GM21717 (cell line): Measurements from ENCODE around the gene EXOC7.
"Not testable (repeated sequence)": the region's sequence is repeated elsewhere in the genome, so short reads cannot be mapped to it uniquely, and the experiment has no call there.

Experiments used
- ATAC-seq: cut with Tn5 transposase; IDR thresholded peaks from one replicate; pipeline ENCODE4 v1.9.1; 2021; ENCODE audit warnings: mild to moderate bottlenecking, moderate library complexity; ENCODE audit not compliant: unreplicated experiment

The EXOC7 gene

DNA sequence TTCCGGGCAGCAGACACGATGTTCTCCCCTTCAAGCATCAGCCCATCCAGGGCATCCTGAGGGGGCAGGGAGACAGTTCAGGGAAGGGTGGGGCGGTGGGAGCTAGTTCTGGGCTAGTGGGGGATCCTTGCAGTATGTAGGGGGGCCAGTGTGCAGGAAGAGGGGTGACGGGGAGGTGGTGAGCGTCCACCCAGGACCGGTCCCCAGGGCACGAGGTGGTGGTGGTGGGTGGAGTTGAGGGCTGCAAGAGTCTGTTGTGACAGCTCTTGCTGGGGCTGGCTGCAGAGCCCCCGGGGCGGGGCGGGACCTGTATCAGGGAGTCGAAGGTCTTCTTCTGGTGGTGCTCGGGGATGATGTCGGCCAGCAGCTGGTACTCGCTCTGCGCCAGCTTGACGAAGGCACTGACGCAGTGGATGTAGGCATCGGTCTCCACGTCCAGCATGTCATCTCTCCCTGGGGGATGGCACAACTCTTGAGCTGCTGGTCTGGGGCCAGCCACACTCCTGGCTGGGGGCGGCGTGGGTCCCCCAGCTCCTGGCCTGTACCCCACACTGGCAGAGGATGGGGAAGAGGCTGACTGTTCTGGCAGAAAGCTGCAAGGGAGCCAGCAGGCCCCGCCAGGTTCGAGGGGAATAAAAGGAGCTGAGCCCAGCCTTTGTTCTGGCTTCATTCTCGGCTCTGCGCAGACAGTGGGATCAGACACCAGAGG is 14.6 kb downstream of the EXOC7 start:
- ATAC-seq = no peak

DNA sequence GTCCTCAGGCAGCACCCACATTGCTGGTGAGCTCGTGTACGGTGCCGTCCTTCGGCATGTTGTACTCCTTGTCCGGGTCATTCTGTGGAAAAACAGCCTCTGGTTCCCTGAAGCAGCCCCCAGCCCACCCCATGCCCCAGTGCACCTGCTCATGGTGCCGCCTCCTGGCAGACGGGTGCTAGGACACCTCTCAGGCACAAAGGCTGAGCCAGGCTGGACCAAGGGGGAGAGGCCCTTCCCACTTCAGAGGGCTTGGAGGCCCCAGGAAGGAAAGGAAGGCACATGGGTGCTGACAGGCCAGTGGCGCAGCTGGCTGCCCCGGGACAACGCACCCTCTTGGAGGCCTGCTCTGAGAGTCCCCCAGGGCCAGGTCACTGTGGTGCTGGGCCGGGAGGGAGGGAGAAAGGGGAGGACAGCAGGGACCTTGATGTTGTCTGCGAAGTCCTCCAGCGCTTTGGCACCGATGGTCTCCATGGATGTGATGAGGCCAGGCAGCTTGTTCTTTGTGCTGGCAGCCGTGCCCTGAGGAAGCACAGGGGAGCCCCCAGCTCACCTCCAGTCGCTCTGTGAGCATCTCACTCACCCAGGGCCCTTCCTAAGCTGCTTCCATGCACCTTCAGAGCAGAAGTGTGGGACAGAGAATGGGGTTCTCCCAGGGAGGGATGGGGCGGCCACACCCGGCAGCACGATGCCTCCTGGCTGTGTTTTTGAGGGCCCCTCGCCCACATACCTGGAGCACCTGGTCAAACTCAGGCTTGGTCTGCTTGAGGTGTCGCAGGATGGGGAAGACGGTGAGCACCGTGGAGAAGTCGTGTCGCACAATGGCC is 15.3 kb downstream of the EXOC7 start:
- ATAC-seq = no peak

DNA sequence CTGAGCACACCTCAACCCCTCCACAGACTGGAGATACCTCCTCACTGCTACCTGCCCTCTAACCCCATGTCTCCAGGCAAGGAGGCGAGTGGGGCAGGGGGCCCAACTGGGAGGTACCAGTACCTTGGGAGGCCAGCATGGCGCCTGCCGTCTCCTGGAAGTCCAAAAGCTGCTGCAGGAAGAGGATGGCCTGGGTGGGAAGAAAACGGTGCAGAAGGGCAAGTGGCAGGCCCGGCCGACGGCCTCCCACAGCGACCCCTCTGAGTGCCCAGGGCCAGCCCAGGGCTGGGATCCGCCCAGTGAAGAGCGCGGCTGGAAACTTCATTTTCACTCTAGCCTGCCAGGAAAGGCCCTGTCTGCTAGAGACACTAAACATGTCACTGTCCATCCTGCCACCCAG is 16.1 kb downstream of the EXOC7 start:
- ATAC-seq = no peak

DNA sequence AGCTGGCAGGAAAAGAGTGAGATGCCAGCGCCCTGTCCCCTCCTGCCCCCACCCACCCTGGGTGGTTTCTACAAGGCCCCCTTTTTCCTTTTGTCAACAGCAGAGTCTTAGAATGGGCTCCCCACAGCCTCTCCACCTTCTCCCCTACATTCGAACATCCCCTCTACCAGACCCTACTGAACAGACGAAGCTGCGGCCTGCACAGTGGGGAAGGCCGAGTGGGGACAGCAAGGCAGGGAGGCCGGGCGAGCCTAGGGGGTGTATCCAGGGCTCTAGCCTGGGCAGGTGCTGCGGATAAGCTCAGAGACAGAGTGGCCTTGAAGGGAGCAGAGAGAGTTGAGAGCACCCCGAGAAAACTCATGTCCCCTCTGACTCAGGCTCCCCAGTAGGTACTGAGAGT is 17.2 kb downstream of the EXOC7 start:
- ATAC-seq = no peak

DNA sequence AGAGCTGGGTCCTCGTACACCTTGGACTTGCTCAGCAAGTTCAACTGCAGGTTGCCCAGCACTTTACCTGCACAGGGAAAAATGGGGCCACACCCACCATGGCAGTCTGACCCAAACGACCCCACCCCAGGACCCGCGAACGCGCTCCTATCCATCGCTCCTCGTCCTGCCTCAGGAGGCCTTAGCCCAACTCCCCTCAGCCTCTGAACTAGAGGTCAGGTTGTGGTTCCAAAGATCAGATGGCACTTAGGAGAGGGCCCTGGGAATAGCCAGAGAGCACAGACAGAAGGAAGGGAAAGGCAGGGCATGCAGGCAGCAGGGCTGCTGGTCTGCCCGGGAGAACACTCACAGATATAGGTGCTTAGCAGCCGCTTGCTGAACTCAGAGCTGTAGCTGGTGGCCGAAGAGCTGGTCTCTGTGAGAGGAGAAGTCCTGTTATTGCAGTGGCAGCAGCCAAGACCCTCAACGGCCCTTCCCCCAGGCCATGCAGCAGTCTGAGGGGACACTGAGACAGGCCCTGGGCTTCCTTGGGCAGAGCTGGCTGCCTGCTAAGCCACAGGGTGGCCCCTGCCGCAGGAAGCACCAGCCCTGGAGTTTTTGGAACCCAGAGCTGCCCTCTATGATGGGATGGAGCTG is 17.7 kb downstream of the EXOC7 start:
- ATAC-seq = no peak

DNA sequence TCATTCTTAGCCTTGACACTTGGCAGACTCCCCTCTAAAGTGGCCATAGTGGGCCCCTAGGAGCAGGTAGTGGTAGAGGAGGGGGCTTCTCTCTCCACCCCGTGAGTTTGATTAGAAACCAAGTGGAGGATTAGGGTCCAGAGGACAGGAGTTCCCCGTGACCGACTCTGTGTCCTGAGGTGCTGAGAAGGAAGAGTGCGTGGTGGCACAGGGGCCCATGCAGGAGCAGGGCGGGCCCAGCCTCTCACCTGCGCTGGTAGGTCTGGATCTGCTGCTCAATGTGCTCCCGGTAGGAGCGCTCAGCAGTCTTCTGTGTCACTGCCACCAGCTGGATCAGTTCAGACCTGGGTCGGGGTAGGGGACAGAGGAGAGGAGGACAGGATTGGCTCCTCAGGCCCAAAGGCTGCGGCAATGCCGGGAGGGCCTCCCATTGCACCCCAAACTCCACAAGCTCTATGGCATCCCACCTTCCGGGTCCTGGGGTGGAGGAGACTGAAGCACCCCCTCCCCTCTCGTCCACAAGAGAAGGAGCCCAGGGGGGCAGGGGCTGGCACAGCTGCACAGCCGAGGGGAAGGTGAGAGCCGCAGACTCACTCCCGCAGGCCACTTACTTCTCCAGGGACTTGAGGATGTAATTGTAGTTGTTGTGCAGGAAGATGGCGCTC is 18.4 kb downstream of the EXOC7 start:
- no peak for ATAC-seq

DNA sequence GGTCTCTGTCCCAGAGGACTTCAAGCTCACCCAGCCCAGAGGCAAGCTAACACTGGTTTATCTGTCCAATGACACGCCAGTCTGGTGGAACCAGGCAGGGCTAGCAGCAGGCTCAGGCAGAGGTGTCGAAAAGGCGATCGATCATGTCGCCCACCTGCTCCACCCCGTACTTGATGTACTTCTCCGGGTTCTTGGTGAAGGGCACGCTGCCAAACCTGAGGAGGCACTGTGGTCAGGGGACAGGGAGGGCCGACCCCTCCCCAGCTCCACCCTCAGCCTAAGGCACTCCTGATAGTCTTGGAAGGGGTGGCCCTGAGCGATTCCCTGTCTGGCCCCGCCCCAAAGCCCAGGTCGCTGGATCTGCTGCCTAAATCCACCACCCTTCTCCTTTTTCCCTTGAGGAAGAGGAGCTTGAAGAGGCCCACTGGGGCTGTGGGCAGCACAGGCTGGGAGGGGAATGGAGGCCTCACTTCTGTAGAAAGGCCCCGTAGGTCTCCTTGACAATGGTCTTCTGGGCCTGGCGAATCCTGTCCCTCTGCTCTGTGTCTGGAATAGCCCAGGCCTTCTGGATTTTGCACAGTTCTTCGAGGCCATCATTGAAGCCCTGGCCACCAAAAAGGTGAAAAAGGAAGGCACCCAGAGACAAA is 19.9 kb downstream of the EXOC7 start:
- ATAC-seq = no peak

DNA sequence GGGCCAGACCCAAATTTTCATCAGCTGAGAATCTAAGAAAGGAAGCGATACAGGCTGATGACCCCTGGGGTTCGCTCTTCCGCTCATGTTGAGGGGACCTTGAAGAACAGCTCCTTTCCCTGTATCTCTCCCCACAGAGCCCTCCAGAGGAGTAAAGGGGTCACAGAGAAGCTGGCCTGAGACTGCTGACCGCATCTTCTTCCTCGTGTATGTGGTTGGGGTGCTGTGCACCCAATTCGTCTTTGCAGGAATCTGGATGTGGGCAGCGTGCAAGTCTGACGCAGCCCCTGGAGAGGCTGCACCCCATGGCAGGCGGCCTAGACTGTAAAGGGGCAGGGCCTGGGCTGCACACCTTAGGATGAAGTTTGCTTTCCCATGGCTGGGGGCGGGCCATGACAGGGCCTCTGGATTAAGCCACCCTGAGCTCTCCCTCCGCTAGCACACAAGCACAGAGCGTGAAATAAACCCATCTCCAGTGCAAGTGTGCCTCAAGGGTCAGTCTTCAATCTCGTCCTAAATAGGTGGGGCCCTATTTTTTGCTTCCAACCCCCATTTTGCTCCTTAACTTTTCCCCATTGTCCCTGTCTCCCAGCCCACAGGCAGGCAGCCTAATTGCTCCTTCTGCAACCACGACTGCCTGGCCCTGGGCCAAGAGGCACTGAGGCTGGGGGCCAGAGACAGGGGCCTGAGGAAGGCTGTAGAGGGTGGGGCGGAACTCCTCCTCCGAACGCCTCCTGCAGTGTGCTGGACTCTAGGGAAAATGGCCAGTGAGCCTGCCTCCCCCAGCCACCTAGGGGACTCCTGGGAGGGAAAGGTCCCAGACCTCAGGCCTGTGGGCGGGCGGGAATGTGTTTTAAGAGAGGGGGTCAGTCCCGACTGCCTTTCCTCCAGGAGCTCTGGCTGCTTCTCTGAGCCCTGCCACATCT is 21.0 kb downstream of the EXOC7 start:
- ATAC-seq = no peak

DNA sequence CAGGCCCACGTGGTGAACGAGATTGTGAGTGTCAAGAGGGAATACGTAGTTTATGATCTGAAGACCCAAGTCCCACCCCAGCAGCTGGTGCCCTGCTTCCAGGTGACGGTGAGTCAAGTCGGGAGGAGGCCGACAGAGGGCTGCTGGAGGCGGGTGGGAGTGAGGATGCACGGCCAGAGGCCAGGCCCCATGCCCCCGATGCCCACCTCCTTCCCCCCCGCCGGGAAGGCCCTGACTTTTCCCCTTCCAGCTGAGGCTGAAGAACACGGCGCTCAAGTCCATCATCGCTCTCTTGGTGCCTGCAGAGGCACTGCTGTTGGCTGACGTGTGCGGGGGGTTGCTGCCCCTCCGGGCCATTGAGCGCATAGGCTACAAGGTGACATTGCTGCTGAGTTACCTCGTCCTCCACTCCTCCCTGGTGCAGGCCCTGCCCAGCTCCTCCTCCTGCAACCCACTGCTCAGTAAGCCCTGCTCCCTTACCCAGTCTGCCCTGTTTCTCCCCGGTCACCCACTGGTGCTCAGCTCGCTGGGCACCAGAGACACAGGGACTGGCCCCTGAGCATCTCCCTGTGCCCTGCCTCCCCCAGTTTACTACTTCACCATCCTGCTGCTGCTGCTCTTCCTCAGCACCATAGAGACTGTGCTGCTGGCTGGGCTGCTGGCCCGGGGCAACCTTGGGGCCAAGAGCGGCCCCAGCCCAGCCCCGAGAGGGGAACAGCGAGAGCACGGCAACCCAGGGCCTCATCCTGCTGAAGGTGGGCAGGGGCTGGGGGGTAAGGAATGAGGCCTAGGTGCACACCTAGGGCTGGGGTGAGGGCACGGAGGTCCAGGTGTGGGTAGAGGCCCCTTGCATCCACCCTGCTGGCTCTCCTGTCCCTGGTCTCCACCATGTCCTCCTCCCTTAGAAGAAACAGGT is 22.0 kb downstream of the EXOC7 start:
- no peak for ATAC-seq

DNA sequence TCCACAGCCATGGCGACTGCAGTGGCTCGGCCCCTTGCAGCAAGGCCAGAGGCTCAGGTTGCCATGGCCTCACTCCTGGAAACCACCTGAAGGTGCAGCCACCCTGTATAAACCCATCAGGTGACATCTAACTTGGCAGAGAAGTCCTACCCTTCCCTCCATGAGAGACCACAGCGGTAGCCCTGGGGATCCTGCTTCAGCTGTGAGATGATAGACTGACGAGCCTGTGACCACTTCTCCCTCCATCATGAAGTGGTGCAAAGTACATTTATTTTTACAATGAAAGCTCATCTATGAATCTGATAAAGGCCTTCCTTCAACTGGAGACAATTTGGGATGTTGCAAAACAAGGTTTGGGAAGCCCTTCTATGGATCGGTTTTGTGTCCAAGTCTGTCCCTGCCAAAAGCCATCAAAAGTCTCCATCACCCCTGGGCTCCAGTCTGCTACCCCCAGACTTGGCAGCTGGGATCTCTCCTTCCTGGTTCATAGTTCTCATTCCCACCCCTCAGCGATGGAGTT is 22.8 kb downstream of the EXOC7 start:
- ATAC-seq = no peak

DNA sequence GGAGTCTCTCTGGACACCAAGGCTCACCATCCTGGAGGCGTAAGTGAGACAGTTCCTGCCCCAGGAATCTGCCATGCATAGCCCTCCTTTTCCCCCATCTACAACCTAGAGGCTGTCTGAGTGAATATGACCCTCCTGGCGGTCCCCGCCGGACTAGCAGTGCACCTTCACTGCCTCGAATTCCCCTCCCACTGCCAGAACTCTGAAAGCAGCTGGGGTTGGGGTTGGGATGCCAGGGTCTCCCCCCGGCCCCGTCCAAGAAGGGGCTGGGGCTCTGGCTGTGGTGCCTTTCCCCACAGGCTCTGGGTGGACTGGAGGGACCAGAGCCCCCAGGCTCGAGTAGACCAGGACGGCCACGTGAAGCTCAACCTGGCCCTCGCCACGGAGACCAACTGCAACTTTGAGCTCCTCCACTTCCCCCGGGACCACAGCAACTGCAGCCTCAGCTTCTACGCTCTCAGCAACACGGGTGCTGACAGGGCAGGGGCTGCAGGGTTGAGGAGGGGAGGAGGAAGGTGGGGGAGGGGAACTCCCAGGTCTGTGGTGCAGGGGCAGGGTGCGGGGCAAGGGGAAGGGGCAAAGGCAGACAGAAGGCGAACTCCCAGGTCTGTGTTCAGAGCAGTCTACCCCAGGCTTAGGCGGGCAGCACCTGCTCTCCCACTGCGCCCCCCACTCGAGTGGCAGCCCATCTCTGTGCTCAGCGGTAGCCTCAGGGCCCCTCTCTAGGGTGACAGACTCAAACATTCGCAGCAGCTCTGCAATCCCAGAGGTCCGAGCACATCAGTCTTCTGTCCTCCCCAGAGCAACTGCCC is 23.4 kb downstream of the EXOC7 start:
- no peak for ATAC-seq

DNA sequence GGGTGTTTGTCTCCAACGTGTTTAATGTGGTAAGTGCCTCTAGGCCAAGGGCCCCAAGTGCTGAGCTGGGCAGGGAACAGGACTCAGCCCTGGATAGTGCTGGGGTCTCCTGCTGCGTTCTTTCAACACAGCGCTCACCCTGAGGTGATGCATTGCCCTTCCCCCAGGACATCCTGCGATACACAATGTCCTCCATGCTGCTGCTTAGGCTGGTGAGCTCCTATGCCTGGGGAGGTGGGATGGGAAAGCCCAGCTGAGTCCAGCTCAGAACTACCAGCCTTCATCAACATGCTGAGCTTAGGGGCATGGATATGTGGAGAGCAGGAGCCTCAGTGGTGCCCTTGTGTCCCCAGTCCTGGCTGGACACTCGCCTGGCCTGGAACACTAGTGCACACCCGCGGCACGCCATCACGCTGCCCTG is 24.0 kb downstream of the EXOC7 start:
- no peak for ATAC-seq

DNA sequence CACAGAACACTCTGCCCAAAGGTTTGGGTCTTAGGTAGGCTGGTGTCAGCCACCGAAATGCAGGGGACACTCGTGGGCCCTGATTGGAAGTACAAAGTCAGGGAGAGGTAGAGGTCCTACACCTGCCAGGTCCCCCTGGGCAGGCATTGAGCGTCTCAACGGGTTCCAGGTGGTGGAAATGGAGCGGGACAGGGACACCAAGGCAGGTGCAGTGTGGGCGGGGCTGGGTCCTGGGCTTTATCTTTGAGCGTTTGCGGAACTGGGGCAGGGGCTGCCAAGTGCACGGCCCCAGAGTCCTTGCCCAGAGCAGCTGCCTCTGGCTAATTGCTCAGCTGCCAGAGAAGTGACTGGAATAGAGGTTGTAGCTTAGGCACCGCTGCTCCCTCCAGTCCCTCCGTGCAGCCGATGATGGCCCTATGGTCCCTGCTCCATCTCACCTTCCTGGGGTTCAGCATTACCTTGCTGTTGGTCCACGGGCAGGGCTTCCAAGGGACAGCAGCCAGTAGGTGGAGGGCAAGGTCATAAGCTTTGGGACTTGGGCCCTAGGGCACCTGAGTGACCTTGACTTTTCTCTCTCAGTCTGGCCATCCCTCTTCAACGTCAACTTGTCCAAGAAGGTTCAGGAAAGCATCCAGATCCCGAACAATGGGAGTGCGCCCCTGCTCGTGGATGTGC is 24.6 kb downstream of the EXOC7 start, which contains the start of gene ZACN:
Gene ZACN (plus strand): TSS at position 323 of the 675 bp plus-strand sequence. CDS start 83 bp downstream, at position 406.
- no peak for ATAC-seq

DNA sequence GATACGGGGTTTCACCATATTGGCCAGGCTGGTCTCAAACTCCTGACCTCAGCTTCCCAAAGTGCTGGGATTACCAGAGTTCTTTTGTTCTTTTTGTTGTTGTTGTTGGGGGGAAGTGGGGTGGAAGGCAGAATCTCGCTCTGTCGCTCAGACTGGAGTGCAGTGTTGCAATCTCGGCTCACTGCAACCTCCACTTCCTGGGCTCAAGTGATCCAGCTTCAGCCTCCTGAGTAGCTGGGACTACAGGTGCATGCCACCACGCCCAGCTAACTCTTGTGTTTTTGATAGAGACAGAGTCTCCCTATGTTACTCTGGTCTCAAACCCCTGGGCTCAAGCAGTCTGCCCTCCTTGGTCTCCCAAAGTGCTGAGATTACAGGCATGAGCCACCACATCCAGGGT is 25.2 kb downstream of the EXOC7 start:
- not testable (repeated sequence) for ATAC-seq

DNA sequence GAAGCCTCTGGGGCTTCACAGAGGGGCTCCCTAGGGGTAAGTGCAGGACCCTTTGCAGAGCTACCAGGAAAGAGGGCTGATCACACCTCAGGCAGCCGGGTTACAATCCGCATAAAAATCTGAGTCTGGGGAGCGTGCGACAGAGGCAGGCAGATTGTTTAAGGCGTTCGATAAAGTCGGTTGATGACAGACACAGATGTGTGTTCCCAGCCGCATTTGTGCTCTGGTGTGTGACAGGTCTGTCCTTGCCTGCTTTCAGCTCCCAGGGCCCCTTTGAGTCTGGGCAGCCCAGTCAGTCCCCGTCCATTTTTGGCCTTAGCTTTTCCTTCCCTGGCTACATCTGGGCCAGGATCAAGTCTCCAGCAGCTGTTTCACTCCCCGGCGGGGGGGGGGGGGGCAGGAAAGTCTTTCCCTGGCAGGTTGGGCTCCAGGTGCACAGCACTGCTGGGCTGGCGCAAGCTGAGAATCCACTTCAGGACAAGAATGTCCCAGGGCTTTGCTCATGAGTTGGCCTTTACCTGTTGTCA is 25.9 kb downstream of the EXOC7 start:
- ATAC-seq = no peak

DNA sequence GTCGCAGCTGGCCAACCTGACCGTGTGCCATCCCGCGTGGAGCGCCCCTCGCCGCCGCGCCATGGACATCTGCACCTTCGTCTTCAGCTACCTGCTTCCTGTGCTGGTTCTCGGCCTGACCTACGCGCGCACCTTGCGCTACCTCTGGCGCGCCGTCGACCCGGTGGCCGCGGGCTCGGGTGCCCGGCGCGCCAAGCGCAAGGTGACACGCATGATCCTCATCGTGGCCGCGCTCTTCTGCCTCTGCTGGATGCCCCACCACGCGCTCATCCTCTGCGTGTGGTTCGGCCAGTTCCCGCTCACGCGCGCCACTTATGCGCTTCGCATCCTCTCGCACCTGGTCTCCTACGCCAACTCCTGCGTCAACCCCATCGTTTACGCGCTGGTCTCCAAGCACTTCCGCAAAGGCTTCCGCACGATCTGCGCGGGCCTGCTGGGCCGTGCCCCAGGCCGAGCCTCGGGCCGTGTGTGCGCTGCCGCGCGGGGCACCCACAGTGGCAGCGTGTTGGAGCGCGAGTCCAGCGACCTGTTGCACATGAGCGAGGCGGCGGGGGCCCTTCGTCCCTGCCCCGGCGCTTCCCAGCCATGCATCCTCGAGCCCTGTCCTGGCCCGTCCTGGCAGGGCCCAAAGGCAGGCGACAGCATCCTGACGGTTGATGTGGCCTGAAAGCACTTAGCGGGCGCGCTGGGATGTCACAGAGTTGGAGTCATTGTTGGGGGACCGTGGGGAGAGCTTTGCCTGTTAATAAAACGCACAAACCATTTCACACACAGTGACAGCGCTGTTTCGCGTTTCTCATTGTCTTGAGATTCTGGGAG is 26.6 kb downstream of the EXOC7 start:
- ATAC-seq = no peak
